ENCODE results near the gene RPTOR.

DNA sequence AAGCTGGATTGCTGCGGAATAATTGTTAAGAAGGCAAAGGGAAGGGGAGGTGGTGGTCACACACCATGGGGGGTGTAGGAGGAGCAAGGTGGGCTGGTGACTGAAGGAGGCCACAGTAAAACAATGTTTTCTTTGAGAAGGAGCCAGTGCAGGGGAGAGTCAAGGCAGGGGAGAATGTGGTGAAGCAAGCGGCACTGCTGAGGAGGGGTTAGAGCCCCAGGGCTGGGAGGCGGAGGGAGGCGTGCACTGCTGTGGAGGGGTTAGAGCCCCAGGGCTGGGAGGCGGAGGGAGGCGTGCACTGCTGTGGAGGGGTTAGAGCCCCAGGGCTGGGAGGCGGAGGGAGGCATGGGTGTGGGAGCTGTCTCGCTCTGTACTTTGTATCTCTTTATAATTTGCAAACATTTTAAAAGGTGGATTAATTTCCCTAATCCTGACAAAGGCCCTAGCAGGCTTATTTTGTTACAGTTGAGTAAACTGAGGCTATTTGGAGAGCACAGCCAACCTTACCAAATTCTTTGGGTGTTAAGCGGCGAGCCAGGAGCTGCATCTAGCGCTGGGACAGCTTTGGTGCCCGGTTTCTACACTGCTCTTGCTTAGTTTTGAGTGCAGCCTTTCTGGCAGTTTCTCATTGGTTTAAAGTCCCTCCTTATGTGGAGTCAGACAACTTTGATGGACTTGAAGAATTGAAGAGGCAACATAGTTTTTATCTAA is 20.9 kb downstream of the RPTOR start:
- TF ChIP-seq POLR2AphosphoS5 (IDR thresholded peaks at IDR 0.05; ENCODE audit: borderline replicate concordance, low read depth, low read length) (no peak), EZH2 (IDR thresholded peaks at IDR 0.05) (no peak), FOXP2 (optimal IDR thresholded peaks at IDR 0.05; ENCODE audit: control extremely low read depth, extremely low read length, insufficient read depth) (no peak)
